DMS53 (cell line): Measurements from ENCODE around the gene UBE2H.
"Not testable (repeated sequence)": the region's sequence is repeated elsewhere in the genome, so short reads cannot be mapped to it uniquely, and the experiment has no call there.

Experiments used
- DNase-seq: peaks from one replicate; lab custom pipeline; 2025; lab: John Stamatoyannopoulos, UW

Gene UBE2H

DNA sequence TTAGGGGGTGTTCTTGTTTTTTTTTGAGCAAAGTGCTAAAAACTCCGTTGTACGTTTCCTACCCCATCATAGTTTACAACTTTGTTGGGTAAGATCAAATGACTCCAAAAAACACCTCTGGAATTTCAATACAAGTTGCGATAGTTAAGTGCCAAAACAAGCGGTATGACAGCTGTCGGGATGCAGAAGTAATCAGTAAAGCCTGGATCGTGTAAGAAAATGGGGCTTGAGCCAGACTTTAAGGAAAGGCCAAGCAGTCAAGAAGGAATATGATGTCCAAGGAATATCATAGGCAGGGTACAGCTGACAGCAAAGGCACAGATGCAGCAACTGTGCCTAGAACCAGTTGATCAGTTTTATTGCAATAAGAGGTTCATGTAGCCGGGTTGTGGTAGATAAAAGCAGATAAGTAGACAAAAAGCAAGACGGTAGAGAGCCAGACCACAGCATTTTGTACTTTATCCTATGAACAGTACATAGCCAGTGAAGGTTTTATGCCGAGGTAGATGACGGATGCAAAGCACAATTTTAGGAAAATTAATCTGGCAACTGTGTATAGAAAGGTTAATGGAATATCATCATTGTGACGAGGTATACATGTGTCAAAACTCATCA, 45.5 kb downstream of the UBE2H start:
- no peak for DNase-seq

DNA sequence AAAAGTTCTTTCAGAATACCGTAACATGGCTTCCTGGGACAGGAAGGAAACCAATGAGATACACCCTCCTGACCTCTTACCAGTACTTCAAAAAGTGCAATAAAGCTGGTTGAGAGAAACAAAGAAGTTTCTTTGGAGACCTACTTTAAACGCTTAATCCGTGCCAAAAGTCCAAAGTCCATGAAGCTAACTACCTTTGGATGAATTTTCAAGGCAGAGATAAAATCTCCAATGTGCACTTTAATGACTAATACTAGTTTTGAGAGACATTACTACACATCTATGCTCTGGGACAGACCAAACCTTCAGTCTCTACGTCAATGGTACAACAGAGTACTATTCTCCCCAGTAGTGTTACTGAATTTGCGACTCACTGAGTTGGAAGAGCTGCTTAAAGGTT, 46.1 kb downstream of the UBE2H start:
- DNase-seq: peak; percentile 33

DNA sequence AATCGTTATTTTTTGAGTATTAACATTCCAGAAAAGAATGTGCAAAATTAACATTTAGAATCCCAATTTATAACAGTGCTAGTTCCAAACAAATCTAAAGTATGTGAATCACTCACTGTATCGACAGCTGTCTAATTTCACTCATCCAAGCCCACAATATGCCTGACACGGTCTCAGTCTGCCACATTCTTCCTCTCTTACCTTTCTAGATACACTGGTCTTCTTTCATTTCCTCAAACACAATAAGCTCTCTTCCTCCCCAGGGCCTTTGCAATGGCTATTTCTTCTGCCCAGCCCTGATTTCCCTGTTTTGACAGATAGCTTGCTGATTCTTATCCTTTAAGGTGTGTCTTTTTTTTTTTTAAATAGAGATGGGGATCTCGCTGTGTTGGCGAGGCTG, 48.8 kb downstream of the UBE2H start:
- DNase-seq: no peak

DNA sequence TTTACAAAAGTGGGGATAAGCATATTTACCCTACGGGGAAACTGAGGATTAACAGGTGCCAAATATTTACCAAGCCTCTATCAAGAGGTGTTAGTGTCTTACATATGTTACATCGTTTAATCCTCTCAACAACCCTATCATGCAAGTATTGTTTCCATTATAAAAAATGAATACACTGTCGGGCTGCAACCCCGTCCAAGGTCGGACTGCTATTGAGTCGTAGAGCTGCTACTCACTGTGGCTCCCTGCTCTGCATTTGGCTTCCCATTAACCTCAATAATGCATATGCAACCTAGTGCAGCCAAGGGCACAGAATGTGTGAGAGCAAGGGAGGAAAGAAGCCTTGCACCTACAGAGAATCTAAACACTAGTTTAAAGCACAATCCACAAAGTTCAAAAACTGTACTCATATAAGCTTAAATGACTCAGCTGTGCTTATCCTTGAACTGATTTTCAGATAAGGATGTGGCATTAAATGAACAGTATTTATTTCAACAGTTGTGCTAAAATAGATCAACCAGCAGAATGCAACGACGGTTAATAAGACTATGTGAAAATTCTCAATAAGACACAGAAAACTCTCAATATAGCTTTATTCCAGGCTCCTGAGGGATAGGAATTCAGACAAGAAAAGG, 49.9 kb downstream of the UBE2H start:
- DNase-seq: no peak

DNA sequence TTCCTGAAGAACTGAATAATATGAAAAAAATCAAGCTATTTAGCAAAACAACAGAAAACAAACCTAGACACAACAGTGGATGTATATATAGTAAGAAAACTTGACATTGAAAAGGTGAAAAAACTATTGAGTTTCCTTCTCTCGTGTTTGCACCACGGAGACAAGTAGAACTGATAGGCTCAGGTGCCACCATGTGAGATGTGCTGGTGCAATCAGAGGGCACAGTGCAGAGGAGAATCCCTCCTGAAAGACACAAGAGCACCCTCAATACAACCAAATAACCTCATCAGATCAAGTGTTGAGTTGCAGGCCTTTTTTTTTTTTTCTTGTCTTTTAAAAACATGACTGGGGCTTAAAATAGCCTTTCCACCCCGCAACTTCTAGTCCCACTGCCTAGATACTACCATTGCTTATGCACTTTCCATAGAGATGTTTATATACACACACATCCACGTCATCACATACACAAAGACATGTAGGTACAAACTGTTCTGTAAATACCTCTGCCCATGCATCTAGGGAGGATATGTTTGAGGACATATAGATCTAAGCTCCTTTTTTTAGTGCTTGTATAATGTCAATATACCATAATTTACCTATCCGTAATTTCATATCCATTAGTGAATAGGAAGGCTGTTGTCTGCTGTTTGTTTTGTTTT, 54.1 kb downstream of the UBE2H start:
- peak; percentile 69 for DNase-seq

DNA sequence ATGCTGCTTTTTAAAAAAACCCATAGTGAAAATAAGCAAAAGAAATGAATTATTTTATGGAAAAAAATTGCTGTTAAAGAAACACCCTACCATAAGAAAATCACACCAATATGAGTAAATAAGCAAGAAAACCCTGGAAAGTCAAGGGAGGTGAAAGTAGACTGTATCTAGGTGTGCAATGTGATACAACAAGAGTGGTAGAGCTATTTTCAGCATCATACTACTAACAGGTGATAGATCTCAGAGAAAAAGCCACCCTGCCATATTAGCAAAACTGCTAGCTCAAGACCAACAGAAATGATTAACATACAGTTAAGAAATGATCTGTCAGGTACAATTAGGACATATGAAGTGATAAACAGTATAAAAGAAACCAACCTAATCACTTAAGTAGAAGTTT, 54.8 kb downstream of the UBE2H start:
- DNase-seq: no peak

DNA sequence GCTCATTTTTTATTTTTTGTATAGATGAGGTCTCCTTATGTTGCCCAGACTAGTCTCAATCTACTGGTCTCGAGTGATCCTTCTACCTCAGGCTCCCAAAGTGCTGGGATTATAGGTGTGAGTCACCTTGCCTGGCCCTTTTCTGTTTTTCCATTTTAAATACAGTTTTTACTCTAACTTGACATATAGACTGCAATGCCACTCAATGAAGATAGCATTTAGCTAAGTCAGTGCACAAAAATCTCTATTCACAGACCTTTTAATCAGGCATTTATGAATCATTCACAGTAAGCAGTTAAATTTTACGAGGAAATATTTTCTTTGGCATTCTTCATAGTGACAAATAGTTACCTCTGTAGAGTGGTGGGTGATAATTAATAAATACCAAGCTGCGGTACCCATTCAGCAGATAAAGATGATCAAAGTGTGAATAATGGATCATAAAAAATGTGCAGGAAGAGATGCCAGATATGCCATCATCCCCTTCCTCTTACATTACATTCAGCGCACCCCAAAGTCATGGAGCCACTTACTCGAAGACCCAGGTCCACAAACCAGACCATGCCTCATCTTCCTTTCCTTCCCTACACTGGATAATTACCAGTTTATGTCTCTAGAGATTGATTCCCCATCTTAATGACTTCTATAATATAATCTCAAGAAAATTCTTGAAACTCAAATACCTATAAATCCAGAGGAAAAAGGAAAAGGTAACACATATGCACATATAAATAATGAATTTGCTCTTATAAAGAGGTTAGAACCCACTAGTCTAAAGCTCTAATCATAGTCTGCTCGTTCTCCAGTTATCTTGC, 56.0 kb downstream of the UBE2H start:
- no peak for DNase-seq

DNA sequence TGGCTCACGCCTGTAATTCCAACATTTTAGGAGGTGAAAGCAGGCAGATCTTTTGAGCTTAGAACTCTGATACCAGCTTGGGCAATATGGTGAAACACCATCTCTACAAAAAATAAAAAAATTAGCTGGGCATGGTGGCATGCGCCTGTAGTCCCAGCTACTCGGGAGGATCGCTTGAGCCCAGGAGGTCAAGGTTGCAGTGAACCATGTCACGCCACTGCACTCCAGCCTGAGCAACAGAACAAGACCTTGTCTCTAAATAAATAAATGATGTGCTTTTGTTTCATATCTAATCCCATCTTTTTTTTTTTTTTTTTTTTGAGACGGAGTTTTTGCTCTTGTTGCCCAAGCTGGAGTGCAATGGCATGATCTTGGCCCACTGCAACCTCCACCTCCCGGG, 58.6 kb downstream of the UBE2H start:
- not testable (repeated sequence) for DNase-seq

DNA sequence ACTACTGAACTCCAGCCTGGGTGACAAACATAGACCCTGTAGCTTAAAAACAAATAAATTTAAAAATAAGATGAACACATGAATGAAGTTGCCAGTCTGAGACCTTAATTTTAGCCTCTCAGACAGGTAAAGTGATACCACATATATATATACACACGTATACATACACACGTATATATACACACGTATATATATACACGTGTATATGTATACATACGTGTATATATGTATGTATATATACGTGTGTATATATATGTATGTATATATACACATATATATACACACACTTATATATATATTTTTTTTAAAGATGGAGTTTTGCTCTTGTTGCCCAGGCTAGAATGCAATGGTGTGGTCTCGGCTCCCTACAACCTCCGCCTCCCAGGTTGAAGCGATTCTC, 62.7 kb downstream of the UBE2H start:
- DNase-seq: peak; percentile 42

DNA sequence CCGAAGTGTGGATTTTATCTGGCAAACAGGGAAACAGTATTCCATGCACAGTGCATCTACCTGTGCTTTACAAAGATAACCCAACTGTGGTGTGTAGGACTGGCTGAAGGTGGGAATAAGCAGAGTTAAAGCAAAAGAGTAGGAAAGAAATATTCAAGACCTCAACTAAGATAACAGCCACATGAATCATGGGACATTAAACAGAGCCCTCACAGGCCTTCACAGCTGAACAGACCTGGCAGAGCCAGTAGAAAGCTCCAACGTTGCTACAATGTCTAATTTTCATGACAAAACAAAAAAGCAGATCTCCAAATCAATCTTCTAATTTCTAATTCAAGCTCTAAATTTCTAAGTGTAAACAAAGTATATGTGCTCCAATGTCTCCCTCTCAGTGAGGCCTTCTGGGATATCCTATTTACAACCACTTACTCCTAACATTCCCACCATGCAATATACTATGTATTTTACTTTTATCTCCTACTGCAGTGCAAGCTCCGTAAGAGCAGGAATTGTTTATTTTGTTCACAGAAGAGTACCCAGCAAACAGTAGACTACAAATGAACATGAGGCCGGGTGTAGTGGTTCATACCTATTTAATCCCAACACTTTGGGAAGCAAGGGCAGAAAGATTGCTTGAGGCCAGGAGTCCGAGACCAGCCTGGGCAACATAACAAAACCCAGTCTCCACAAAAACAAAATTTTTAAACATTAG, 63.5 kb downstream of the UBE2H start:
- peak; percentile 91 for DNase-seq

DNA sequence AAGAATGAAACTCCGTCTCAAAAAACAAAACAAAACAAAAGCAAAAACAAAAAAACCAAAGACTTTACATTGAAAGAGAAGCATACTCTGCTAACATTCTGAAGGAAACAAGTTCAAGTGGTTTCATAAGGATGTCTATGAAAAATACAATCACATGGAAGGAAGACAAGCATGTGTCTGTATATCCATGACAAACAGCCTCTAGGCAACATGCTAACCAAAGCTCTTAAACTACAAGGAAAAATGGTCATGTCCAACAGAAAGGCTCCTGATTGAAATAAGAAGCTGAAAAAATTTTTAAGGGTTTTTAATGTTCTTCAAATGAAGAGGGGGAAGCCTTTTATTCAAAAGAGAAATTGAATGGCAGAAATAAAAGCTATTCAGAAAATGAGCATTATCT, 64.9 kb downstream of the UBE2H start:
- no peak for DNase-seq

DNA sequence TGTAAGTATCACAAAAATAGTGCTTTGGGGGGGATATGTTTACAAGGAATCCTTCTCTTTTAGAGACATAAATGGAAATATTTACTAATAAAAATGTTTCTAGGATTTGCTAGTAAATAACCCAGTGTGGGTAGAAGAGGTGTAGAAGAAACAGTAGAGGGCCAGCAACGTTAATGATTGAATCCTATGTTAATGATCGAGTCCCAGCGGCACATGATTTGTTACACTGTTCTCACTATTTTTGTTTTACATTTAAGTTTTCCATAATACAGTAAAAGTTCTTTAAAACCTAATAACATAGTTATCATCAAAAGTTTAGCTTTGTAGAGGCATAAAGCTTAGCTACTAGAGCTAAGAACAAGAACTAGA, 66.0 kb downstream of the UBE2H start:
- no peak for DNase-seq

DNA sequence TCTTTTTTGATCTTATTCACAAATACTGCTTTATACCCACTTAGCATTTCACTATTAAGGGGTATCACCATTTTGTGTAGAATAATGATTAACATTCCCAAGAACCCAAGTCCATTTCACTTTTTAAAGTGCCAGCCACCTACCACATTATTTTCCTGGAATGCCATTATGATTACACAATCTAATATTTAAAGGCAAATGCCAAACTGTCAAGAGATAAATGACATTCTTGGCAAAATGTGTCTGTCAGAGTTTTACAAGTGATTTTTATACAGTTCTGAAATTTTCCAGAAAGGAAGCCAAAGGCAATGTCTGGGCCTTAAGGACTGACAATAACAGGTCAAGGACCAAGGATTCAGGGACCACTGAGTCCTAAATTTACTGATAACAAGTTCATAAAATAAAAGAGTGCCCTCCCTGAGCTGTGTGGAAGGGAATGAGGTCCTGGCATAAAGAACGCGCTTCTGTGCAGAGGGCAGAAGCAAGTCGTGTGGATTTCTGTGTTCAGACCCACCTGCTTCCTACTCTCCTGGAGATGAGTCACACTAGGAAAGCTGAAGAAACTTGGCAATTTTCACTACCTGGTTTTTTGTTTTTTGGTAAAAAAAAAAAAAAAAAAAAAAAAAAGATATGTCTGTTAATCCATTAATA, 66.5 kb downstream of the UBE2H start:
- DNase-seq: peak; percentile 46

DNA sequence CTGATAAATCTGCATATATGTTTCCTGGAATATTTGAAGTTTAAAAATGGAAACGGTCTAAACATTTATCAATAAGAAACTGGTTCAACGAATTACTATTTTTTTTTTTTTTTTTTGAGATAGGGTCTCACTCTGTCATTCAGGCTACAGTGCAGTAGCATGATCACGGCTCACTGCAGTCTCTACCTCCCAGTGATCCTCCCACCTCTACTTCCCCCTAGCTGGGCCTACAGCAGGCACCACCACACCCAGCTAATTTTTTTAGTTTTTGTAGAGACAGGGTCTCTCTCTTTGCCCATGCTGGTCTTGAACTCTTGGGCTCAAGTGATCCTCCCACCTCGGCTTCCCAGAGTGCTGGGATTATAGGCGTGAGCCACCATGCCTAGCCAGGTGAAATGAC, 68.3 kb downstream of the UBE2H start:
- DNase-seq: no peak

DNA sequence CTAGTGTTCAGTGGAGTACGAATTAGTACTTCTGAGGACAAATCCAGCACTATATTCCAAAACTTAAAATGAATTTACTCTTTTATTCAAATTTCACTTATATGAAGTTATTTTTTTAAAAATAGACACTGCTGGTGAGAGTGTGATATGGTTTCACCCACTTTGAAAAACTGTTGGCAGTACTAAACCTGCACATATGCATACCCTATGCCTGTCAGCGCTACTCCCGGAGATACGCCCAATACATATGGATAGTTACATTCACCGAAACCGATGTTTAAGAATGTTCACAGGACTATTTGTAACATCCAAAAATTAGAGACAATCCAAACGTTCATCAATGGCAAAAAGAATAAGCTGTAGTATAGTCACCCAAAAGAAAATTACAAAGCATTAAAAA, 69.6 kb downstream of the UBE2H start:
- no peak for DNase-seq

DNA sequence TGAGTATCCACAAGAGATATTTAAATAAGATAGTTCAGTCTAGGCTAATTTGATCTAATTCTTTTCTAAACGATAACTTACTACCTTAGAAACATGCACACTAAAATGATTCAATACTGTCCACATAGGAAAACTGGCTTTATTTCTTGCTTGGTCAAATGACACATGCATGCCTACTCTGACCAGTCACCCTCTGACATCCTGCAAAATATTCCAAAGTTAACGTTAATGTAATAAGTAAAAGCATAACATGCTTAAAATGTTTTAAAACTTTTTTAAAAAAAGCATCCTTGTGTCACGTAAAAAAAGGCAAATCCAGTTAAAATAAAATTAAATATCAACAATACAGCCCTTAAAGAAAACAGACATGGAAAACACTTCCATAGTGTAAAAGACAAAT, 70.2 kb downstream of the UBE2H start:
- DNase-seq: no peak

DNA sequence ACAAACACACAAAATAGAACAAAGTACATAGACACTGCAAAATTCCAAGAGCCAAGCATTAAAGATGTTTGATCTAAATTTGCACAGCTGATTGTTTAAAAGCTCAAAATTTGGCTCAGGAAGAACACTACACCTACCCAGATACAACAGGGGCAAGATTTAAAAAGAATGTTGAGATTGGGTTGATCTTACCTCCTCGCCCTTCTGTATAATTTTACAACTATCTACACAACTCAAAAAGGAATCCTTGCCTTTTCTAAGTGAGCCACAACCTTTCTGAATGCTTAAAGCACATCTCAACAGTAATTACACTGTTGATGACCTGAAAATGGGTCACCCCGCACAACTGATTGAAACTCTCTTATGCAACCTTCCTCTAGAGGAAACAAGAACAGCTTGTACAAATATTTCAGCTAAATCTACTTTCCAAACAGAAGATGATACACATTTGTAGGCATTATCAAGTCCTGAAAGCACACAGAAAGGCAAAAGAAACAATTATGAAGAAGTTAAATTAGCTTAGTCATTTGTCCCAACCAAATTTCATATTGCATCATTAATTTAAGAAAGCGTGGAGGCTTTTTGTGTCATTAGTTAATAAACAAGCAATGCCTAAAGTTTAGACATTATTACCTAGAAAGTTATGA, 75.5 kb downstream of the UBE2H start:
- no peak for DNase-seq

DNA sequence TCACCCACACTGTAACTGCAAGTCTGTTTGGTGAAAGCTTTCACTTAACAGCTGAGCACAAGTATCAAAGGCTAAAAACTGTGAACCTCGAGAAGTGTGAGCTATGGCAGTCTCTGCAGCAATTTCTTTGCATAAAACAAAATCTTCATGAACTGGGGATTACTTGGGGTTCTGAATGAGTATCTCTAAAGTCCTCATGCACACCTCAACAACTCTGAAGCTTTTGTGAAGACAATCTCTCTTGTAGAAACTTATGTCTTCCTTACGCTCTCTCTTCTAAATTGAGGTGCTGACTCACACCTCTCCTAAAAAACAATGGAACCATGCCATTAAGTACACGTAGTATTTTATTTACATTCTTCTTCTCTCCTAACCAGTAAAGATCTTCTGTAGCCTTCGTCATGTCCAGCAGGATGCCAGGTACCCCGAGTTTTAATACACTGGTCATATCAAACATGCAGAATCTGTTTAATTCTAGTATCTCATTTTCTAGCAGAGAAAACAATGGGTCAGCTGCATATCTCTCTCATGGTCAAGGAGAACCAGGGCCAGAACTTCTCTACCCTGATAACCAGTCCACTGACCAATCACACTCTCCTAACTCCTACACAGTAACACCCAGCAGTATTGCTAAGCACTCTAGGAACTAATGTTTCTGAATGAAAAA, 76.9 kb downstream of the UBE2H start:
- DNase-seq: no peak

DNA sequence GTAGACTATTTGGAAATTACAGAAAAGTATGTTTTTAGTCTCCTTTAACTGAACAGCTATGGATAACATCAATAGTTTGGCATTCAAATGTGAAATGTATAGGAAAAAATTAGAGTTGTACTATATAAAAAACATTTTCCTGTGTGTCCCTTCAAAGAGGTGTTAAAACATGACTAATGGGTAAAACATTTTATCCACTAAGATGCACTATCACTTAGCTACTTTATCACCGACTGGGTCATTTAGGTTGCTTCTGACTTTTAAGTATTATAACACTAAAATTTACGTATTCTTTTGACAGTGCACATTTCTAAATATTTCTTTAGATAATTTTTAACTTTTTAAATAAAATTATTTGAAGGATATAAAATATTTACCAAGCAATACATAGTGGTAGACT, 77.6 kb downstream of the UBE2H start:
- DNase-seq: no peak

DNA sequence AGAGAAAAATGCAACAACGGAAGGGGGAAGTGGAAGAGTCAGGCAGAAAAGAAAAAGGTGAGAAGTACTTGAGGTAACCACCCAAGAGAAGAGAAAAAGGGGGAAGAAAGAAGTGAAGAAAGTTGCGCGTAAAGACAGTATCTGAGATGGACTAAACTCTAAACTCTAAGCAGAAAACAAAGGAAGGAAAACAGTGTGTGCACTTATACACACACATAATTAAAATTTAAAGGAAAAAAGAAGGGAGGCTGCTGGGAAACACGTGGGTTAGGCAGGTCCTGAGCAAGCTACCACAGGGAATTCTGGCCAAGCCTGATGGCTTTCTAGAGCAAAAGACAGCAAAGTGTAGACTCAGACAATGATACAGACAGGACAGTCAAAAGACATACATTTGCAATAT, 78.0 kb downstream of the UBE2H start:
- no peak for DNase-seq

DNA sequence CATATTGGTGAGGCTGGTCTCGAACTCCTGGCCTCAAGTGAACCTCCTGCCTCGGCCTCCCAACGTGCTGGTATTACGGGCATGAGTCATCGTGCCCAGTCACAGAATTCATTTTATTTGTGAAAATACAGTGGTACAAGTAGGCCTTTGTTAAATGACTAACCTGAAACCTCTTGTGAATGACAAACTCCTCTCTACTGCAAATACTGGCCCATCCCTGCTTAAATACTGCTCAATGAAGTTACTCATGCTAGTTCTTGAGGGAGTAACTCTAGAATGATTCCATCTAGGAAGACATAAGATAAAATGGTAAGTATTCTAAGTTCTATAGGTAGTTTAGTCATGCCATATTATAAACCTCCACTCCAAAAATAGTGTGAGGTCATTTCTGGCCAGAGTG, 80.7 kb downstream of the UBE2H start:
- DNase-seq: no peak
